Cardiac muscle cell (in vitro differentiated cells and primary cell): ENCODE measurements around the gene CST9L. TPM values are rescaled to one million over a fixed set of nuclear protein-coding genes. Genes with fewer than 3 reads are reported as not detected.

Experiments used
- DNase-seq, 2 donors: peaks; one replicate each; pipeline versions ENCODE4 v3.0.0 to v3.0.0-alpha.2; 2010 to 2017; ENCODE audit warnings: low read depth in 1 of 2, low spot score in 1 of 2
- H3K27ac ChIP-seq: fragments of 200-600 bp; sonication (generic); 2 replicates; pipeline ENCODE4 v1.5.1; 2016
- H3K27me3 ChIP-seq: fragments of 200-600 bp; sonication (generic); 2 replicates; pipeline ENCODE4 v1.6.0; 2016; ENCODE audit warnings: control low read depth
- H3K36me3 ChIP-seq: fragments of 200-600 bp; sonication (generic); 2 replicates; pipeline ENCODE4 v1.5.1; 2016; ENCODE audit warnings: control low read depth
- H3K4me1 ChIP-seq: fragments of 200-600 bp; sonication (generic); 2 replicates; pipeline ENCODE4 v1.8.1; 2017; ENCODE audit warnings: low read depth, mild to moderate bottlenecking, mixed run types
- H3K4me3 ChIP-seq: fragments of 200-600 bp; sonication (generic); 2 replicates; pipeline ENCODE4 v1.5.1; 2016; ENCODE audit warnings: mild to moderate bottlenecking
- H3K9me3 ChIP-seq: fragments of 200-600 bp; sonication (generic); 2 replicates; pipeline ENCODE4 v1.5.1; 2017; ENCODE audit warnings: low read depth, mild to moderate bottlenecking, control low read depth
- polyA plus RNA-seq: library from polyadenylated mRNA; unstranded; fragments of >200 nt; fragmentation: Nextera tagmentation; extraction: Ambion mirVana; gene quantifications from 2 replicates; pipeline ENCODE4 v1.2.1, GENCODE V29; 2016
- total RNA-seq: library from RNA; depleted of rRNA; stranded (reverse); fragments of >200 nt; gene quantifications from 2 replicates; pipeline ENCODE4 v1.2.3, GENCODE V29; 2016
- TF ChIP-seq, protein P1 (sequence below): IDR thresholded peaks from 2 replicates; pipeline ENCODE4 v1.5.1; 2012; ENCODE audit warnings: low read depth, mild to moderate bottlenecking, low read length

The CST9L gene
- total and polyA plus RNA-seq, 2 experiments from 2014 or later, result not detected

DNA sequence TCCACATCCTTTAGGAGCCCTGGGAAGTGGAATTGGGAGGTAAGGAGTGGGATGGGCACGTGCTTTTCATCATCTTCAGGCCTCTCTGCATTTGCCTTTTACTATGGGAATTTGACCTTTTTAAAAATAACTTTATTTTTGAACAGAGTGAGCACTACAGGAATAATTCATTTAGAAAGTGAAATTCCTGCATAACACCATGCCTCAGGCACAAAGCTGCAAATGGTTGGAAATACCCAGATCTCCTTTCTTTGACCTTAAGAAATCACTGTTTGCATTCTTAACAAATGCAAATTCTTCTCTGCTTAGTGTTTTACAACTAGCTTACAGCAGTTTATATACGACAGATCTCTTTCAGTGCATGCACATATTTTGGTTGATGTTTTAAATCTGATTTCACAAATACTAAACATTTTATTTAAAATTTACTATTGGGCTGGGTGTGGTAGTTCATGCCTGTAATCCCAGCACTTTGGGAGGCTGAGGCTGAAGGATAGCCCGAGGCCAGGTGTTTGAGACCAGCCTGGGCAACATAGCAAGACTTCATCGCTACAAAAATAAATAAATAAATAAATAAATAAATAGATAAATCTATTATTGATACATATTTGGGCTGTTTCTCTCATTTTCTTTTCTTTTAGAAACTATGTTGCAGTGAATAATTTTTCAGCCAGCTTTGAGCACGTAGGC, 52.9 kb downstream of the CST9L start:
- Histone ChIP-seq H3K36me3 (no peaks in the 10 kb centered on the region), H3K27ac (no peak overlapping the region), H3K9me3 (no peaks in the 10 kb centered on the region), H3K4me3 (no peak overlapping the region), H3K27me3 (no peaks in the 10 kb centered on the region), H3K4me1 (no peaks in the 10 kb centered on the region)
- DNase-seq, result no peak
- TF ChIP-seq, protein P1, sequence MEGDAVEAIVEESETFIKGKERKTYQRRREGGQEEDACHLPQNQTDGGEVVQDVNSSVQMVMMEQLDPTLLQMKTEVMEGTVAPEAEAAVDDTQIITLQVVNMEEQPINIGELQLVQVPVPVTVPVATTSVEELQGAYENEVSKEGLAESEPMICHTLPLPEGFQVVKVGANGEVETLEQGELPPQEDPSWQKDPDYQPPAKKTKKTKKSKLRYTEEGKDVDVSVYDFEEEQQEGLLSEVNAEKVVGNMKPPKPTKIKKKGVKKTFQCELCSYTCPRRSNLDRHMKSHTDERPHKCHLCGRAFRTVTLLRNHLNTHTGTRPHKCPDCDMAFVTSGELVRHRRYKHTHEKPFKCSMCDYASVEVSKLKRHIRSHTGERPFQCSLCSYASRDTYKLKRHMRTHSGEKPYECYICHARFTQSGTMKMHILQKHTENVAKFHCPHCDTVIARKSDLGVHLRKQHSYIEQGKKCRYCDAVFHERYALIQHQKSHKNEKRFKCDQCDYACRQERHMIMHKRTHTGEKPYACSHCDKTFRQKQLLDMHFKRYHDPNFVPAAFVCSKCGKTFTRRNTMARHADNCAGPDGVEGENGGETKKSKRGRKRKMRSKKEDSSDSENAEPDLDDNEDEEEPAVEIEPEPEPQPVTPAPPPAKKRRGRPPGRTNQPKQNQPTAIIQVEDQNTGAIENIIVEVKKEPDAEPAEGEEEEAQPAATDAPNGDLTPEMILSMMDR, result no peak

GRCh38 chr20:23514848-23515247, 53.4 kb downstream of the CST9L start:
- Histone ChIP-seq H3K9me3 (no peaks in the 10 kb centered on the region), H3K36me3 (no peaks in the 10 kb centered on the region), H3K4me1 (no peaks in the 10 kb centered on the region), H3K27me3 (no peaks in the 10 kb centered on the region), H3K4me3 (no peak overlapping the region), H3K27ac (no peak overlapping the region)
- TF ChIP-seq, protein P1, result no peak
- DNase-seq, result no peak

Other genes starting within 250 kb of the CST9L start
- 27.4 and 39.1 TPM in 2 replicates for gene NXT1, start 217.7 kb downstream of the CST9L start, total RNA-seq
- gene NXT1, start 217.7 kb downstream of the CST9L start, polyA plus RNA-seq, result 29.1 and 34.2 TPM in 2 replicates
- 19.0 and 20.2 TPM in 2 replicates for gene GZF1, start 206.3 kb downstream of the CST9L start, total RNA-seq
- 7.4 and 10.4 TPM in 2 replicates for gene GZF1, start 206.3 kb downstream of the CST9L start, polyA plus RNA-seq
- 10.0 and 16.6 TPM in 2 replicates for gene NAPB, start 147.0 kb downstream of the CST9L start, total RNA-seq
- 12.9 and 27.2 TPM in 2 replicates for gene NAPB, start 147.0 kb downstream of the CST9L start, polyA plus RNA-seq
- not detected in 2 replicates for gene CSTL1, start 128.8 kb downstream of the CST9L start, total RNA-seq
- not detected in 2 replicates for gene CSTL1, start 128.8 kb downstream of the CST9L start, polyA plus RNA-seq
- not detected in 2 replicates for gene CST11, start 115.6 kb downstream of the CST9L start, total RNA-seq
- gene CST11, start 115.6 kb downstream of the CST9L start, polyA plus RNA-seq, result not detected in 2 replicates
- not detected in 2 replicates for gene CST8, start 77.4 kb downstream of the CST9L start, total RNA-seq
- gene CST8, start 77.4 kb downstream of the CST9L start, polyA plus RNA-seq, result not detected in 2 replicates
- gene CST9, start 37.4 kb upstream of the CST9L start, total RNA-seq, result not detected in 2 replicates
- gene CST9, start 37.4 kb upstream of the CST9L start, polyA plus RNA-seq, result not detected in 2 replicates
- 256 and 300 TPM in 2 replicates for gene CST3, start 69.5 kb upstream of the CST9L start, total RNA-seq
- gene CST3, start 69.5 kb upstream of the CST9L start, polyA plus RNA-seq, result 214 and 261 TPM in 2 replicates
- gene CST4, start 120.6 kb upstream of the CST9L start, total RNA-seq, result not detected in 2 replicates
- gene CST4, start 120.6 kb upstream of the CST9L start, polyA plus RNA-seq, result not detected in 2 replicates
- 0.39 and 1.2 TPM in 2 replicates for gene CST1, start 182.5 kb upstream of the CST9L start, total RNA-seq
- gene CST1, start 182.5 kb upstream of the CST9L start, polyA plus RNA-seq, result not detected in 2 replicates